Stimulated activated CD8-positive, alpha-beta memory T cell treated with anti-CD3 and anti-CD28 coated beads, Interleukin-4, amount 100 ng/mL, for 24 hours (primary cell): ENCODE data around the gene BMP5.

ENCODE experiments used
- DNase-seq: peaks from one replicate; pipeline ENCODE4 v3.0.0-alpha.2; 2020; ENCODE audit warnings: low read depth

The BMP5 gene

GRCh38 chr6:55811074-55811473 is 64.3 kb downstream of the BMP5 start:
- DNase-seq, result no peak

- no peak for DNase-seq
Observed at GRCh38 chr6:55802259-55802658, 73.1 kb downstream of the BMP5 start.

GRCh38 chr6:55798571-55798970 is 76.8 kb downstream of the BMP5 start:
- no peak for DNase-seq

GRCh38 chr6:55794136-55794812 is 81.1 kb downstream of the BMP5 start:
- no peak for DNase-seq

GRCh38 chr6:55785273-55785672 is 90.1 kb downstream of the BMP5 start:
- no peak for DNase-seq

- DNase-seq, result no peak
Observed at GRCh38 chr6:55782275-55782674, 93.1 kb downstream of the BMP5 start.

GRCh38 chr6:55778705-55779104 is 96.7 kb downstream of the BMP5 start:
- no peak for DNase-seq

GRCh38 chr6:55777469-55777868 is 97.9 kb downstream of the BMP5 start:
- no peak for DNase-seq

- no peak for DNase-seq
Observed at GRCh38 chr6:55776113-55776512, 99.3 kb downstream of the BMP5 start.

- DNase-seq, result no peak
Observed at GRCh38 chr6:55775029-55775318, 100.4 kb downstream of the BMP5 start.

GRCh38 chr6:55774286-55775028 is 100.9 kb downstream of the BMP5 start:
- no peak for DNase-seq

- no peak for DNase-seq
Observed at GRCh38 chr6:55773620-55774216, 101.7 kb downstream of the BMP5 start.

GRCh38 chr6:55772730-55773129 is 102.7 kb downstream of the BMP5 start:
- no peak for DNase-seq

- no peak for DNase-seq
Observed at GRCh38 chr6:55759536-55759935, 115.9 kb downstream of the BMP5 start.

- no peak for DNase-seq
Observed at GRCh38 chr6:55758156-55758937, 117.0 kb downstream of the BMP5 start.

- no peak for DNase-seq
Observed at GRCh38 chr6:55756531-55757031, 118.8 kb downstream of the BMP5 start.

- no peak for DNase-seq
Observed at GRCh38 chr6:55748880-55749279, 126.5 kb downstream of the BMP5 start.

GRCh38 chr6:55746473-55746872 is 128.9 kb downstream of the BMP5 start:
- DNase-seq, result no peak

GRCh38 chr6:55734256-55734655 is 141.1 kb downstream of the BMP5 start:
- no peak for DNase-seq

- DNase-seq, result no peak
Observed at GRCh38 chr6:55729665-55730064, 145.7 kb downstream of the BMP5 start.

- DNase-seq, result no peak
Observed at GRCh38 chr6:55726144-55726543, 149.2 kb downstream of the BMP5 start.

GRCh38 chr6:55714831-55715230 is 160.6 kb downstream of the BMP5 start:
- DNase-seq, result no peak

- DNase-seq, result no peak
Observed at GRCh38 chr6:55713436-55713835, 162.0 kb downstream of the BMP5 start.
